WTC11 (cell line): Measurements from ENCODE around the gene RAET1G.

Source experiments
- CTCF ChIP-seq: fragments of 200-600 bp; IDR thresholded peaks from 2 replicates; pipeline ENCODE4 v1.8.0; 2022; ENCODE audit warnings: antibody characterized with exemption
- TF ChIP-seq, protein P1 (sequence below): fragments of 250-450 bp; sonication (Bioruptor Pico); IDR thresholded peaks from 2 replicates; pipeline ENCODE4 v1.9.0; 2021; ENCODE audit warnings: moderate library complexity, mild to moderate bottlenecking, inconsistent platforms, borderline replicate concordance
- TF ChIP-seq, protein P2 (sequence below): sonication (generic); formaldehyde crosslinking; IDR thresholded peaks from 2 replicates; pipeline ENCODE4 v1.8.1; 2022; ENCODE audit warnings: low read depth, mild to moderate bottlenecking, moderate library complexity, missing genetic modification reagents, borderline replicate concordance

GRCh38 chr6:149969635-149970034, 46.7 kb upstream of the RAET1G start:
- no peak for TF ChIP-seq CTCF
- TF ChIP-seq, protein P1, sequence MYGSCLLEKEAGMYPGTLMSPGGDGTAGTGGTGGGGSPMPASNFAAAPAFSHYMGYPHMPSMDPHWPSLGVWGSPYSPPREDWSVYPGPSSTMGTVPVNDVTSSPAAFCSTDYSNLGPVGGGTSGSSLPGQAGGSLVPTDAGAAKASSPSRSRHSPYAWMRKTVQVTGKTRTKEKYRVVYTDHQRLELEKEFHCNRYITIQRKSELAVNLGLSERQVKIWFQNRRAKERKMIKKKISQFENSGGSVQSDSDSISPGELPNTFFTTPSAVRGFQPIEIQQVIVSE (CRISPR knock-in tag) = no peak
- TF ChIP-seq, protein P2, sequence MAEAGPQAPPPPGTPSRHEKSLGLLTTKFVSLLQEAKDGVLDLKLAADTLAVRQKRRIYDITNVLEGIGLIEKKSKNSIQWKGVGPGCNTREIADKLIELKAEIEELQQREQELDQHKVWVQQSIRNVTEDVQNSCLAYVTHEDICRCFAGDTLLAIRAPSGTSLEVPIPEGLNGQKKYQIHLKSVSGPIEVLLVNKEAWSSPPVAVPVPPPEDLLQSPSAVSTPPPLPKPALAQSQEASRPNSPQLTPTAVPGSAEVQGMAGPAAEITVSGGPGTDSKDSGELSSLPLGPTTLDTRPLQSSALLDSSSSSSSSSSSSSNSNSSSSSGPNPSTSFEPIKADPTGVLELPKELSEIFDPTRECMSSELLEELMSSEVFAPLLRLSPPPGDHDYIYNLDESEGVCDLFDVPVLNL (CRISPR knock-in tag) = no peak
